A549 (cell line): ENCODE results near the gene EXOC4. TPM values are rescaled to one million over a fixed set of nuclear protein-coding genes. Genes with fewer than 3 reads are reported as not detected.

Experiments
- ATAC-seq, 2 experiments: fragments of 200-7000 bp in 1 of 2; fragments of >200 bp in 1 of 2; cut with Nextera tagmentation in 1 of 2; cut with Tn5 transposase in 1 of 2; 3 replicates each; pipeline versions ENCODE4 v1.8.0 to v1.9.1; 2018 to 2020; ENCODE audit warnings: mild to moderate bottlenecking in 1 of 2, moderate library complexity in 1 of 2
- CTCF ChIA-PET: fragments of 300-600 bp; sonication (Branson Sonifier 250); formaldehyde crosslinking; extraction: SDS; loops from one replicate; lab custom pipeline; 2021; ENCODE audit warnings: antibody characterized with exemption, inconsistent platforms; lab: Yijun Ruan, JAX
- POLR2A ChIA-PET: fragments of 350-600 bp; formaldehyde crosslinking; extraction: SDS; loops from one replicate; lab custom pipeline; 2021; ENCODE audit warnings: antibody characterized with exemption, inconsistent platforms; lab: Yijun Ruan, JAX
- DNase-seq, 2 experiments: peaks; one replicate each; pipeline versions ENCODE4 v3.0.0 to v3.0.0-alpha.2; 2011 to 2016; ENCODE audit warnings: low read depth in 1 of 2, low spot score in 1 of 2
- FAIRE-seq: peaks from 2 replicates; lab custom pipeline; 2011; peaks lifted over from hg19 to GRCh38; lab: Jason Lieb, UNC
- H3K27ac ChIP-seq, 2 experiments: fragments of >200 bp; sonication (Bioruptor Twin); formaldehyde crosslinking; 3 replicates each; pipeline ENCODE4 v1.5.1; 2016 to 2017
- H3K4me1 ChIP-seq: fragments of >200 bp; sonication (Bioruptor Twin); formaldehyde crosslinking; 3 replicates; pipeline ENCODE4 v1.6.1; 2016
- H3K4me2 ChIP-seq: fragments of >200 bp; sonication (Bioruptor Twin); formaldehyde crosslinking; 3 replicates; pipeline ENCODE4 v1.6.1; 2016
- H3K4me3 ChIP-seq: fragments of >200 bp; sonication (Bioruptor Twin); formaldehyde crosslinking; 3 replicates; pipeline ENCODE4 v1.5.1; 2016
- H3K9me3 ChIP-seq: fragments of >200 bp; sonication (Bioruptor Twin); formaldehyde crosslinking; 3 replicates; pipeline ENCODE4 v1.6.1; 2016
- ATOH8 ChIP-seq: fragments of 250-450 bp; sonication (Bioruptor Pico); IDR thresholded peaks from 2 replicates; pipeline ENCODE4 v1.5.0; 2020; ENCODE audit warnings: low read depth, mild to moderate bottlenecking, moderate library complexity
- BCL3 ChIP-seq: fragments of >200 bp; sonication (Bioruptor Twin); formaldehyde crosslinking; IDR thresholded peaks from 3 replicates; pipeline ENCODE4 v1.6.1; 2016
- BHLHE40 ChIP-seq: IDR thresholded peaks from 2 replicates; pipeline ENCODE4 v1.6.1; 2012; ENCODE audit warnings: low read depth, low read length, inconsistent platforms
- CBX2 ChIP-seq: fragments of 200-600 bp; sonication (generic); IDR thresholded peaks from 2 replicates; pipeline ENCODE4 v1.6.1; 2016; ENCODE audit warnings: low read depth, mild to moderate bottlenecking, borderline replicate concordance
- CBX8 ChIP-seq: fragments of 200-600 bp; sonication (generic); IDR thresholded peaks from 2 replicates; pipeline ENCODE4 v1.6.1; 2016
- CHD2 ChIP-seq: fragments of 150-350 bp; IDR thresholded peaks from 2 replicates; pipeline ENCODE4 v1.6.1; 2014; ENCODE audit warnings: low read length; ENCODE audit not compliant: partially characterized antibody
- CHD4 ChIP-seq: fragments of 200-600 bp; sonication (generic); IDR thresholded peaks from 2 replicates; pipeline ENCODE4 v1.6.1; 2016; ENCODE audit warnings: antibody characterized with exemption, mild to moderate bottlenecking, borderline replicate concordance
- CTCF ChIP-seq: fragments of >200 bp; sonication (Bioruptor Twin); formaldehyde crosslinking; IDR thresholded peaks from 3 replicates; pipeline ENCODE4 v1.5.1; 2016
- EHF ChIP-seq: fragments of 250-450 bp; sonication (Bioruptor Pico); IDR thresholded peaks from 2 replicates; pipeline ENCODE4 v1.5.0; 2020; ENCODE audit warnings: mild to moderate bottlenecking
- ELK1 ChIP-seq: fragments of 150-350 bp; IDR thresholded peaks from 2 replicates; pipeline ENCODE4 v1.6.1; 2014; ENCODE audit warnings: low read depth, mild to moderate bottlenecking, low read length
- EP300 ChIP-seq, 2 experiments: fragments of >200 bp; sonication (Bioruptor Twin); formaldehyde crosslinking; IDR thresholded peaks; 2 replicates in 1 of 2; 3 replicates in 1 of 2; pipeline ENCODE4 v1.6.1; 2016 to 2017
- FOSL2 ChIP-seq, 2 experiments: fragments of 450-650 bp in 1 of 2; fragments of >200 bp in 1 of 2; sonication (Bioruptor Twin) in 1 of 2; formaldehyde crosslinking; IDR thresholded peaks; 2 replicates each; pipeline versions ENCODE4 v1.5.0 to v1.6.1; 2016 to 2020; ENCODE audit warnings: mild to moderate bottlenecking in 1 of 2, moderate library complexity in 1 of 2
- FOXS1 ChIP-seq: fragments of 250-450 bp; sonication (Bioruptor Pico); IDR thresholded peaks from 2 replicates; pipeline ENCODE4 v1.5.0; 2020; ENCODE audit warnings: mild to moderate bottlenecking, moderate library complexity
- HDAC2 ChIP-seq: fragments of 200-600 bp; sonication (generic); IDR thresholded peaks from 2 replicates; pipeline ENCODE4 v1.6.1; 2016
- HES2 ChIP-seq: fragments of >200 bp; sonication (Bioruptor Twin); formaldehyde crosslinking; IDR thresholded peaks from 2 replicates; pipeline ENCODE4 v1.6.1; 2016
- HOXA7 ChIP-seq: fragments of 250-450 bp; sonication (Bioruptor Pico); IDR thresholded peaks from 2 replicates; pipeline ENCODE4 v1.5.0; 2020; ENCODE audit warnings: mild to moderate bottlenecking, moderate library complexity
- HOXB13 ChIP-seq: fragments of 250-450 bp; sonication (Bioruptor Pico); IDR thresholded peaks from 2 replicates; pipeline ENCODE4 v1.5.0; 2020; ENCODE audit warnings: low read depth, mild to moderate bottlenecking, moderate library complexity
- JUNB ChIP-seq: fragments of >200 bp; sonication (Bioruptor Twin); formaldehyde crosslinking; IDR thresholded peaks from 2 replicates; pipeline ENCODE4 v1.6.1; 2016
- KDM5A ChIP-seq: fragments of 200-600 bp; sonication (generic); IDR thresholded peaks from 2 replicates; pipeline ENCODE4 v1.6.1; 2016; ENCODE audit warnings: antibody characterized with exemption, mild to moderate bottlenecking
- MAZ ChIP-seq: fragments of 150-350 bp; IDR thresholded peaks from 2 replicates; pipeline ENCODE4 v1.6.1; 2014; ENCODE audit warnings: antibody characterized with exemption, low read depth, low read length, borderline replicate concordance
- NPAS2 ChIP-seq: fragments of 250-450 bp; sonication (Bioruptor Pico); IDR thresholded peaks from 2 replicates; pipeline ENCODE4 v1.8.0; 2022; ENCODE audit warnings: mild to moderate bottlenecking, moderate library complexity, borderline replicate concordance
- NR3C1 ChIP-seq: fragments of >200 bp; sonication (Bioruptor Twin); formaldehyde crosslinking; IDR thresholded peaks from 3 replicates; pipeline ENCODE4 v1.6.1; 2017
- PBX3 ChIP-seq: IDR thresholded peaks from 2 replicates; pipeline ENCODE4 v1.6.1; 2012
- POLR2A ChIP-seq: IDR thresholded peaks from 2 replicates; pipeline ENCODE4 v1.6.1; 2012; ENCODE audit warnings: mild to moderate bottlenecking, low read length
- POLR2AphosphoS2 ChIP-seq: conservative IDR thresholded peaks from 2 replicates; pipeline ENCODE4 v1.6.1; 2012; ENCODE audit warnings: low read length, improper control_type of control experiment, inconsistent platforms
- RAD21 ChIP-seq, 2 experiments: fragments of >200 bp in 1 of 2; sonication (Bioruptor Twin) in 1 of 2; formaldehyde crosslinking in 1 of 2; IDR thresholded peaks in 1 of 2; conservative IDR thresholded peaks in 1 of 2; 2 replicates in 1 of 2; 3 replicates in 1 of 2; pipeline ENCODE4 v1.6.1; 2012 to 2018; ENCODE audit warnings: inconsistent platforms in 1 of 2
- RCOR1 ChIP-seq: fragments of 150-350 bp; IDR thresholded peaks from 2 replicates; pipeline ENCODE4 v1.6.1; 2014; ENCODE audit warnings: antibody characterized with exemption, low read length, low read depth
- RNF2 ChIP-seq: fragments of 200-600 bp; sonication (generic); IDR thresholded peaks from 2 replicates; pipeline ENCODE4 v1.6.1; 2016; ENCODE audit warnings: low read depth, mild to moderate bottlenecking, antibody characterized with exemption, moderate library complexity, borderline replicate concordance
- SREBF2 ChIP-seq: fragments of 450-650 bp; IDR thresholded peaks from 2 replicates; pipeline ENCODE4 v1.6.1; 2014; ENCODE audit warnings: mild to moderate bottlenecking, moderate library complexity
- USF2 ChIP-seq: fragments of 450-650 bp; IDR thresholded peaks from 2 replicates; pipeline ENCODE4 v1.6.1; 2014; ENCODE audit warnings: antibody characterized with exemption
- ZNF302 ChIP-seq: fragments of 250-450 bp; sonication (Bioruptor Pico); IDR thresholded peaks from 2 replicates; pipeline ENCODE4 v1.9.0; 2021; ENCODE audit warnings: inconsistent platforms, mild to moderate bottlenecking, moderate library complexity
- WGBS: methylation state at CpG from one replicate; pipeline ENCODE4 v1.1.6; 2017; ENCODE audit errors: missing lambda C conversion rate; 5-methylcytosine and 5-hydroxymethylcytosine counted together
- polyA plus RNA-seq, 4 experiments: library from polyadenylated mRNA; depleted of rRNA in 3 of 4; stranded (reverse); fragments of >200 nt; fragmentation: RNase III in 1 of 4; extraction: RNeasy Plus Mini Kit Qiagen cat#74134 plus additional on column Dnase treatment in 1 of 4; gene quantifications; 2 replicates in 3 of 4; 3 replicates in 1 of 4; pipeline ENCODE4 v1.2.3, GENCODE V29; 2011 to 2017

The EXOC4 gene
- polyA plus RNA-seq, 2 of the 4 experiments (the other 2 are of a cell fraction) = 33.4 to 73.1 TPM

- ChIA-PET POLR2A (no interaction called here), CTCF (no interaction called here)
- no peak for FAIRE-seq
- no peak overlapping the region; a peak in 2 of 6 replicates for H3K27ac ChIP-seq
- H3K4me1 ChIP-seq = peaks cover 34% of the 10 kb centered on the region
- H3K4me3 ChIP-seq = no peak overlapping the region
- 81% methylated on average over 4 of the region's 4 CpGs for WGBS
- H3K4me2 ChIP-seq = no peak overlapping the region
- no peaks in the 10 kb centered on the region for H3K9me3 ChIP-seq
- no peak for DNase-seq
- TF ChIP-seq USF2 (no peak), BCL3 (no peak), PBX3 (no peak), CBX8 (no peak), FOXS1 (CRISPR knock-in tag) (no peak), HES2 (no peak), ATOH8 (CRISPR knock-in tag) (no peak), HOXB13 (CRISPR knock-in tag) (no peak), ZNF302 (CRISPR knock-in tag) (no peak), CHD4 (no peak), HDAC2 (no peak), CTCF (no peak), KDM5A (no peak), NPAS2 (CRISPR knock-in tag) (no peak), MAZ (no peak), SREBF2 (no peak), CHD2 (no peak), RCOR1 (no peak), RNF2 (no peak), NR3C1 (no peak)
- TF ChIP-seq, all 56 proteins: peak for 0
- ATAC-seq = no peak
These were observed 450.7 kb downstream of the EXOC4 start for GRCh38 chr7:133703547-133703946.

- CTCF ChIA-PET = no interaction called here
- no peak for FAIRE-seq
These were observed 451.6 kb downstream of the EXOC4 start for GRCh38 chr7:133704453-133704852.

More at GRCh38 chr7:133704453-133704852, 451.6 kb downstream of the EXOC4 start:
- H3K4me1 ChIP-seq = peaks cover 34% of the 10 kb centered on the region
- ATAC-seq (no peak), DNase-seq (no peak)
- POLR2A ChIA-PET = no interaction called here
- no peaks in the 10 kb centered on the region for H3K9me3 ChIP-seq
- no peak overlapping the region for H3K4me3 ChIP-seq
- H3K4me2 ChIP-seq = peak overlapping the region; percentile 65; the same call in 1 of the 3 replicates
- 87% methylated on average over 2 of the region's 2 CpGs for WGBS
- H3K27ac ChIP-seq = peak overlapping the region; percentile 31 to 83; a peak in 4 of 6 replicates
- no peak for TF ChIP-seq NR3C1
- TF ChIP-seq BHLHE40 = no peak
- no peak for TF ChIP-seq KDM5A
- TF ChIP-seq RAD21 (conservative IDR thresholded peaks at IDR 0.05 in 1 of 2, IDR thresholded peaks at IDR 0.05 in 1 of 2) = no peak
- no peak for TF ChIP-seq CHD4
- TF ChIP-seq JUNB = no peak
- TF ChIP-seq FOSL2 (IDR thresholded peaks at IDR 0.05) = no peak
- TF ChIP-seq FOSL2 (CRISPR knock-in tag; IDR thresholded peaks at IDR 0.05) = no peak
- no peak for TF ChIP-seq POLR2A
- no peak for TF ChIP-seq HOXA7 (CRISPR knock-in tag)
- no peak for TF ChIP-seq ELK1
- no peak for TF ChIP-seq CBX2
- no peak for TF ChIP-seq POLR2AphosphoS2
- TF ChIP-seq EP300 (IDR thresholded peaks at IDR 0.05) = no peak
- no peak for TF ChIP-seq EHF (CRISPR knock-in tag)
